Transverse colon (tissue), 4 donors: ENCODE measurements around the gene GPC6. TPM values are rescaled to one million over a fixed set of nuclear protein-coding genes. Genes with fewer than 3 reads are reported as not detected.

Experiments used
- DNase-seq: peaks from one replicate; pipeline ENCODE4 v3.0.0-alpha.2; 2019
- H3K27ac ChIP-seq, 4 donors: fragments of 200-600 bp; sonication (generic); 2 replicates each; pipeline ENCODE4 v1.5.1; 2016 to 2018; ENCODE audit warnings: inconsistent platforms in 4 of 4
- H3K27me3 ChIP-seq: fragments of 200-600 bp; sonication (generic); 2 replicates; pipeline ENCODE4 v1.5.1; 2017; ENCODE audit warnings: inconsistent platforms
- H3K36me3 ChIP-seq, 4 donors: fragments of 200-600 bp; sonication (generic); 2 replicates each; pipeline ENCODE4 v1.5.1; 2017 to 2019; ENCODE audit warnings: inconsistent platforms in 4 of 4
- H3K4me1 ChIP-seq, 4 donors: fragments of 200-600 bp; sonication (generic); 2 replicates each; pipeline ENCODE4 v1.5.1; 2017 to 2020; ENCODE audit warnings: inconsistent platforms in 4 of 4
- H3K4me3 ChIP-seq, 4 donors: fragments of 200-600 bp; sonication (generic); 1 replicate in 1 of 4; 2 replicates in 3 of 4; pipeline versions ENCODE4 v1.5.1 to v1.6.1; 2017 to 2019; ENCODE audit warnings: inconsistent platforms in 4 of 4
- H3K9me3 ChIP-seq, 2 donors: fragments of 200-600 bp; sonication (generic); 2 replicates each; pipeline ENCODE4 v1.5.1; 2017 to 2019; ENCODE audit warnings: inconsistent platforms in 2 of 2
- EP300 ChIP-seq: sonication (generic); formaldehyde crosslinking; IDR thresholded peaks from one replicate; pipeline ENCODE4 v1.6.1; 2017; ENCODE audit warnings: antibody characterized with exemption, low read depth
- POLR2A ChIP-seq: fragments of 450-650 bp; IDR thresholded peaks from one replicate; pipeline ENCODE4 v1.6.1; 2016; ENCODE audit warnings: antibody characterized with exemption, mild to moderate bottlenecking, moderate library complexity
- POLR2AphosphoS5 ChIP-seq, 3 donors: sonication (generic); formaldehyde crosslinking; IDR thresholded peaks; one replicate each; pipeline ENCODE4 v1.6.1; 2016; ENCODE audit warnings: antibody characterized with exemption in 3 of 3
- WGBS, 2 donors: methylation state at CpG; one replicate each; pipeline ENCODE4 v1.1.5; 2018; ENCODE audit warnings: low coverage in 1 of 2; 5-methylcytosine and 5-hydroxymethylcytosine counted together
- in situ Hi-C, 4 donors: fragments of 200-750 bp; cut with MboI; loops; one replicate each; pipeline versions ENCODE4 v1.15.0 to v1.15.1; 2017; ENCODE audit warnings: low sequenced_read_pairs in 3 of 4, low pct_ligation_motif_present in 1 of 4, low pct_unique_long_range_greater_than_20kb in 1 of 4
- intact Hi-C: fragments of 100-400 bp; cut with DNase I; formaldehyde crosslinking; loops from one replicate; pipeline ENCODE4 v1.15.1; 2023; ENCODE audit warnings: low total_unique reads
- total RNA-seq, 4 donors: library from RNA; depleted of rRNA; stranded (reverse); fragments of >200 nt; gene quantifications; one replicate each; pipeline ENCODE4 v1.1.0, GENCODE V29; 2016
- TF ChIP-seq, protein P1 (sequence below), 5 experiments: fragments of 200-600 bp in 3 of 5; fragments of 450-650 bp in 2 of 5; sonication (generic) in 3 of 5; IDR thresholded peaks; 1 replicate in 2 of 5; 2 replicates in 3 of 5; pipeline ENCODE4 v1.5.1; 2016 to 2017; ENCODE audit warnings: antibody characterized with exemption in 5 of 5, inconsistent platforms in 3 of 5, mild to moderate bottlenecking in 2 of 5, moderate library complexity in 1 of 5

GPC6 gene
- total RNA-seq, 4 donors from 2014 or later, result 0.75 to 5.7 (median 4.0) TPM

- no peaks in the 10 kb centered on the region for H3K9me3 ChIP-seq
- H3K4me3 ChIP-seq, result no peak overlapping the region
- no peaks in the 10 kb centered on the region for H3K4me1 ChIP-seq
- TF ChIP-seq, protein P1, sequence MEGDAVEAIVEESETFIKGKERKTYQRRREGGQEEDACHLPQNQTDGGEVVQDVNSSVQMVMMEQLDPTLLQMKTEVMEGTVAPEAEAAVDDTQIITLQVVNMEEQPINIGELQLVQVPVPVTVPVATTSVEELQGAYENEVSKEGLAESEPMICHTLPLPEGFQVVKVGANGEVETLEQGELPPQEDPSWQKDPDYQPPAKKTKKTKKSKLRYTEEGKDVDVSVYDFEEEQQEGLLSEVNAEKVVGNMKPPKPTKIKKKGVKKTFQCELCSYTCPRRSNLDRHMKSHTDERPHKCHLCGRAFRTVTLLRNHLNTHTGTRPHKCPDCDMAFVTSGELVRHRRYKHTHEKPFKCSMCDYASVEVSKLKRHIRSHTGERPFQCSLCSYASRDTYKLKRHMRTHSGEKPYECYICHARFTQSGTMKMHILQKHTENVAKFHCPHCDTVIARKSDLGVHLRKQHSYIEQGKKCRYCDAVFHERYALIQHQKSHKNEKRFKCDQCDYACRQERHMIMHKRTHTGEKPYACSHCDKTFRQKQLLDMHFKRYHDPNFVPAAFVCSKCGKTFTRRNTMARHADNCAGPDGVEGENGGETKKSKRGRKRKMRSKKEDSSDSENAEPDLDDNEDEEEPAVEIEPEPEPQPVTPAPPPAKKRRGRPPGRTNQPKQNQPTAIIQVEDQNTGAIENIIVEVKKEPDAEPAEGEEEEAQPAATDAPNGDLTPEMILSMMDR (IDR thresholded peaks at IDR 0.05), result no peak
- TF ChIP-seq POLR2AphosphoS5 (IDR thresholded peaks at IDR 0.05) (no peak), EP300 (no peak), POLR2A (no peak)
- WGBS, 2 donors, result 70 to 84% methylated on average over 4 to 5 of the region's 5 CpGs
- in situ Hi-C loops (no loop called here), intact Hi-C loops (no loop called here)
- H3K27me3 ChIP-seq, result no peaks in the 10 kb centered on the region
- H3K36me3 ChIP-seq, result no peaks in the 10 kb centered on the region
- no peak for DNase-seq
- H3K27ac ChIP-seq, result no peak overlapping the region
Measured at GRCh38 chr13:93776936-93777335, 550.3 kb downstream of the GPC6 start.

- Histone ChIP-seq H3K36me3 (no peaks in the 10 kb centered on the region), H3K27me3 (no peaks in the 10 kb centered on the region), H3K4me3 (no peak overlapping the region), H3K27ac (no peak overlapping the region), H3K9me3 (no peaks in the 10 kb centered on the region), H3K4me1 (no peaks in the 10 kb centered on the region)
- 63 to 65% methylated on average over 2 of the region's 2 CpGs for WGBS, 2 donors
- TF ChIP-seq, protein P1 (IDR thresholded peaks at IDR 0.05), result no peak
- TF ChIP-seq EP300, result no peak
- no peak for TF ChIP-seq POLR2AphosphoS5 (IDR thresholded peaks at IDR 0.05)
- no peak for TF ChIP-seq POLR2A
- intact Hi-C loops (no loop called here), in situ Hi-C loops (no loop called here)
- DNase-seq, result no peak
Measured at GRCh38 chr13:93777504-93777903, 550.9 kb downstream of the GPC6 start.

- TF ChIP-seq EP300 (no peak), POLR2A (no peak), POLR2AphosphoS5 (IDR thresholded peaks at IDR 0.05) (no peak)
- TF ChIP-seq, protein P1 (IDR thresholded peaks at IDR 0.05), result no peak
- Histone ChIP-seq H3K9me3 (no peaks in the 10 kb centered on the region), H3K4me3 (no peak overlapping the region), H3K36me3 (no peaks in the 10 kb centered on the region), H3K27ac (no peak overlapping the region), H3K4me1 (no peaks in the 10 kb centered on the region), H3K27me3 (no peaks in the 10 kb centered on the region)
- 35 to 90% methylated on average over 1 of the region's 1 CpG for WGBS, 2 donors
- DNase-seq, result no peak
- in situ Hi-C loops (no loop called here), intact Hi-C loops (no loop called here)
Measured at GRCh38 chr13:93778548-93778947, 551.9 kb downstream of the GPC6 start.

DNA sequence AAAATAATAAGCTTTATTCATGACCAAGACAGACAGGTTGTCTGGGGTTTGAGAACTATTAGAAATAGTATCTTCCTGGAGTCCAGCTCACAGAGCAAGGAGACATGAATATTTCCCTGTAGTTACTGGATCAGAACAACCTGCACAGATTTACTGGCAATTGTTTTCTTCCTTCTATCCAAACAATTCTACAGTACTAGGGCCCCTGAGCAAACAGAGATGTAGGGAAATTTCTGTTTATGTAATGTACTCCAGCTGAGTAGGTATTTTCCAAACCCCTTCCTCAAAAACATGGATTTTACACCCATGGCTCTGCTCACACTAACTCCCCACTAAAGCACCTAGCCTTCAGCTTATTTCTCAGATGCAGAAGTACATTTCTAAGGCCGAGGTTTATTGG, 557.6 kb downstream of the GPC6 start:
- intact Hi-C loops, result no loop called here
- in situ Hi-C loops, result no loop called here

More for the DNA sequence above, 557.6 kb downstream of the GPC6 start:
- Histone ChIP-seq H3K27ac (no peak overlapping the region), H3K4me3 (no peak overlapping the region), H3K27me3 (no peaks in the 10 kb centered on the region), H3K4me1 (no peaks in the 10 kb centered on the region), H3K9me3 (no peaks in the 10 kb centered on the region), H3K36me3 (no peaks in the 10 kb centered on the region)
- DNase-seq, result no peak
- WGBS, 2 donors, result 83% methylated on average over 1 of the region's 1 CpG; no CpG with 5 or more reads in 1 of the 2 donors
- TF ChIP-seq POLR2AphosphoS5 (IDR thresholded peaks at IDR 0.05) (no peak), EP300 (no peak), POLR2A (no peak)
- TF ChIP-seq, protein P1 (IDR thresholded peaks at IDR 0.05), result no peak
